HG03135 (cell line): Measurements from ENCODE around the gene CRADD.

Source experiments
- ATAC-seq: cut with Tn5 transposase; IDR thresholded peaks from one replicate; pipeline ENCODE4 v1.9.1; 2021; ENCODE audit warnings: mild to moderate bottlenecking, moderate library complexity; ENCODE audit not compliant: unreplicated experiment

The CRADD gene

GRCh38 chr12:93734784-93735183 is 57.6 kb downstream of the CRADD start:
- ATAC-seq: no peak

GRCh38 chr12:93736640-93737178 is 59.5 kb downstream of the CRADD start:
- ATAC-seq: no peak

GRCh38 chr12:93737457-93738198 is 60.5 kb downstream of the CRADD start:
- no peak for ATAC-seq

GRCh38 chr12:93738199-93739058 is 61.3 kb downstream of the CRADD start:
- ATAC-seq: no peak

GRCh38 chr12:93740751-93741150 is 63.6 kb downstream of the CRADD start:
- ATAC-seq: no peak

GRCh38 chr12:93741659-93742109 is 64.5 kb downstream of the CRADD start:
- peak; percentile 38 for ATAC-seq

- peak; percentile 77 for ATAC-seq
Observed at GRCh38 chr12:93742110-93742934, 65.1 kb downstream of the CRADD start.

- no peak for ATAC-seq
Observed at GRCh38 chr12:93743229-93743998, 66.2 kb downstream of the CRADD start.

- no peak for ATAC-seq
Observed at GRCh38 chr12:93743999-93744689, 67.0 kb downstream of the CRADD start.

- no peak for ATAC-seq
Observed at GRCh38 chr12:93745286-93745685, 68.1 kb downstream of the CRADD start.

GRCh38 chr12:93746572-93747168 is 69.5 kb downstream of the CRADD start:
- ATAC-seq: no peak

GRCh38 chr12:93748672-93749383 is 71.7 kb downstream of the CRADD start:
- ATAC-seq: no peak

- ATAC-seq: no peak
Observed at GRCh38 chr12:93749515-93749914, 72.3 kb downstream of the CRADD start.

GRCh38 chr12:93750056-93750455 is 72.9 kb downstream of the CRADD start:
- no peak for ATAC-seq

GRCh38 chr12:93751864-93752610 is 74.9 kb downstream of the CRADD start:
- no peak for ATAC-seq

GRCh38 chr12:93753285-93753684 is 76.1 kb downstream of the CRADD start:
- ATAC-seq: no peak

GRCh38 chr12:93753838-93754429 is 76.8 kb downstream of the CRADD start:
- no peak for ATAC-seq
